ENCODE data around the gene CFAP126.
"Not testable (repeated sequence)": the region's sequence is repeated elsewhere in the genome, so short reads cannot be mapped to it uniquely, and the experiment has no call there.

CFAP126 gene

DNA sequence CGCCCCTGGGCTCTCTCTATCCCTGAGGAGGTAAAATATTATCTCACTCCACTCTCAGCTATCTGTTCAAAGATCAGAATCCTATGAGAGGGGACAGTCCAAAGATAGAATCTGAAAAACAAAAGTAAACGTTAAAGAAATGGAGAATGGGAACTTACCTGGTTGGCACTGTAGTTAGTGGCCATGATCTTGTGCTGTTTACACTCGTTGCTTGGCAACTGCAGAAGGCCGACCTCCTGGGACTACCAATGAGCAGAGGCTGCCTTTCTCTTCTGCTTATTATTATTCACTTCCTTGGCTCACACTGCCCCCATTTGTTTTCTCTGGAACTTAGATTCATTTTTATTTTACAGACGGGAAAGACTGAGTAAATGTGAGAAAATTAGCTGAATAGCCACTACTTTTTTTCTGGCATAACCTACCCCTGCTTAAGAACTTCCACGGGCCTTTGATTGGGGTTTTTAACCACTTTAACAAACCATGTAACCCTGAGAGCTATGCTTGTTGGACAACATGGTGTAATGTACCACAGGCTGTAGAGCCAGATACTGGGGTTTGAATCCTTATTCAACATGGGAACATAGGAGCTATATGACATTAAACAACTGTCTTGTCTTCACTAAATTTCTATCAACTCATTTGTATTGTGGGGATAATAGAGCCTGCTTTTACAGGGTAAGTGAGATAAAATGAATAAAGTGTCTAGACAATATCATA lies at the start of gene CFAP126:
TSS of gene CFAP126 (minus strand) at position 193 of the 717 bp plus-strand sequence. CDS start at position 185, 8 bp downstream.
- H3K4me3 ChIP-seq (ENCODE audit: low read depth, low read length) = no peak within 1 kb of the TSS
- TF ChIP-seq, protein P1, sequence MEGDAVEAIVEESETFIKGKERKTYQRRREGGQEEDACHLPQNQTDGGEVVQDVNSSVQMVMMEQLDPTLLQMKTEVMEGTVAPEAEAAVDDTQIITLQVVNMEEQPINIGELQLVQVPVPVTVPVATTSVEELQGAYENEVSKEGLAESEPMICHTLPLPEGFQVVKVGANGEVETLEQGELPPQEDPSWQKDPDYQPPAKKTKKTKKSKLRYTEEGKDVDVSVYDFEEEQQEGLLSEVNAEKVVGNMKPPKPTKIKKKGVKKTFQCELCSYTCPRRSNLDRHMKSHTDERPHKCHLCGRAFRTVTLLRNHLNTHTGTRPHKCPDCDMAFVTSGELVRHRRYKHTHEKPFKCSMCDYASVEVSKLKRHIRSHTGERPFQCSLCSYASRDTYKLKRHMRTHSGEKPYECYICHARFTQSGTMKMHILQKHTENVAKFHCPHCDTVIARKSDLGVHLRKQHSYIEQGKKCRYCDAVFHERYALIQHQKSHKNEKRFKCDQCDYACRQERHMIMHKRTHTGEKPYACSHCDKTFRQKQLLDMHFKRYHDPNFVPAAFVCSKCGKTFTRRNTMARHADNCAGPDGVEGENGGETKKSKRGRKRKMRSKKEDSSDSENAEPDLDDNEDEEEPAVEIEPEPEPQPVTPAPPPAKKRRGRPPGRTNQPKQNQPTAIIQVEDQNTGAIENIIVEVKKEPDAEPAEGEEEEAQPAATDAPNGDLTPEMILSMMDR (IDR thresholded peaks at IDR 0.05; ENCODE audit: low read depth, low read length) = no peak

DNA sequence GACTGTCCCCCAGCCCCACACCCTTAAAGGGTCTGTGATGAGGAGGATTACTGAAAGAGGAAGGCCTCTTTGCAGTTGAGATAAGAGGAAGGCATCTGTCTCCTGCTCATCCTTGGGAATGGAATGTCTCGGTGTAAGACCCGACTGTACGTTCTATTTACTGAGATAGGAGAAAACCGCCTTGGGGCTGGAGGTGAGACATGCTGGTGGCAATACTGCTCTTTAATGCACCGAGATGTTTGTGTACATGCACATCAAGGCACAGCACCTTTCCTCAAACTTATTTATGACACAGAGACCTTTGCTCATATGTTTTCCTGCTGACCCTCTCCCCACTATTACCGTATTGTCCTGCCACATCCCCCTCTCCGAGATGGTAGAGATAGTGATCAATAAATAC lies 45.4 kb upstream of the CFAP126 start:
- not testable (repeated sequence) for H3K4me3 ChIP-seq (ENCODE audit: low read depth, low read length)

DNA sequence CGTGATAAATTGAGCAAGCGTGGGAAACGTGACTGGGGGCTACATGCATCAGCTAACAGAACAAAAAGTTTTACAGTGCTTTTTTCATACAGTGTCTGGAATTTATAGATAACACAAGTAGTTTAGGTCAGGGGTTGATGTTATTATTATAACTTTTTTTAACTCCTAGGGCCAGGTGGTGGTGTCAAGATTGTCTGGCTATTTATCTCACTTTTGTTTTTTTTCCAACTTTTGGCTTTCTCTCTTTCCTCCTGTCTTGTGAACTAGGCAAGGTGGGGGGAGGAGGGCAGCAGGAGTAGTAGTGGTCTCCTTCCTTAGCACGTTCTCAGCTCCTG lies 42.9 kb upstream of the CFAP126 start:
- H3K4me3 ChIP-seq (ENCODE audit: low read depth, low read length) = not testable (repeated sequence)

DNA sequence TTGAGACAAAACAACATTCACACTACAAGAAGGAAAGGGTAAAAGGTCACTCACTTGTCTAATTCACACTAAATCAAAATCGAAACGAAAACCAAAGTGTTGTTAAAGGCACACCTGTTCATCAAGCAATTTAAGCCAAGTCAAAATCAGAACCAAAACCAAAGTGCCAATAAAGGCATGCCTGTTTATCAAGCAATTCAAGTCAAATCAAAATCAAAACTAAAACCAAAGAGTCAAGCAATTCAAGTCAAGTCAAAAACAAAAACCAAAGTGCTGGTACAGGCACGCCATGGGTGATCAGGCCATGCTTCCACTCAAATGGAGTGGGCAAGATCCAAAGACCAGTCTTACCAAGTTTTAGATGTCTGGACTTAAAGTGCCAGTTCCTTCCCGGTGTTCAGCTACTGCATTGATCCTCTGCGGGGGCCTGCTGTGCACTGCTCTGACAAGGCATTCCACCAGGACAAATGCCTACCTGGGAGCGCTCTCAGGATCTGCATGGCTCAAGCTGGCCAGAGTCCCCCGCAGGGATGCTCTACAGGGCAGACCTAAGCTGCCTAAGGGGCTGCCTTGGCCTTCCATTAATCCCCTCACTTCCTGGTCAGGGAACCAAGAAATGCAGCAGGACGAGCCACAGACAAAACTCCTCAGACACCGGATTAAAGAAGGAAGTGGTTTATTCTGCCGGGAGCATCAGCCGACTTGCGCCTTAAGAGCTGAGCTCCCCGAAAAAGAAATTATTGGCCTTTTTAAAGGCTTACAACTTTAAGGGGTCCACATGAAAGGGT lies 42.4 kb upstream of the CFAP126 start:
- H3K4me3 ChIP-seq (ENCODE audit: low read depth, low read length) = not testable (repeated sequence)

DNA sequence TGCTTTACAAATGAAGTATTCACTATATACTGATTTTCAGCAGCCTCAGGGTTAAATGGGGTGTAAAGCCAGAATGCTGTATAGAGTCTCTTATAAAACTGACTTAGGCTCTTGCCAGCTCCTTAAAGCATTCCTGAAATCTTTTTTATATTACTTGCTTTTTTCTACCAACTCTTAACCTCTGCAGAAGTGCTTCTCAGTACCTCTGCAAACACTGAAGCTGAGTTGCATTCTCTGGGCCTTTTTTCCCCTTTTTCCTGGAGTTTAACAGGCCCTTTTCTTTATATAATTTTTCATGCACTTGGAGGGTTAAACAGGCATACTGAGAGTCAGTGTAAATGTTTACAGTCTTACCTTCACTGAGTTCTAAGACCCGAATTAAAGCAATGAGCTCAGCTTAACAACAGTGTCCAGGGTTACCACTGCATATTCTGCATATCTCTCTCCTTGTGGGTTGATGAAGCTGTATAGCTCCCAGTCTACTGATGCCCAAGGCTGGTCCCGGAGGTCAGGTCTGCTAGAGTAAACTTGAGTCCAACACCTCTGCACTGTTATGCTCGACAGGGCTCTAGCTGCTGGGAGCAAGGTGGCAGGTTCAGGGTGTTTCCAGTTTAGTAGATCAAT lies 40.9 kb upstream of the CFAP126 start:
- H3K4me3 ChIP-seq (ENCODE audit: low read depth, low read length) = no peak overlapping the region
- TF ChIP-seq, protein P1 (IDR thresholded peaks at IDR 0.05; ENCODE audit: low read depth, low read length) = no peak

DNA sequence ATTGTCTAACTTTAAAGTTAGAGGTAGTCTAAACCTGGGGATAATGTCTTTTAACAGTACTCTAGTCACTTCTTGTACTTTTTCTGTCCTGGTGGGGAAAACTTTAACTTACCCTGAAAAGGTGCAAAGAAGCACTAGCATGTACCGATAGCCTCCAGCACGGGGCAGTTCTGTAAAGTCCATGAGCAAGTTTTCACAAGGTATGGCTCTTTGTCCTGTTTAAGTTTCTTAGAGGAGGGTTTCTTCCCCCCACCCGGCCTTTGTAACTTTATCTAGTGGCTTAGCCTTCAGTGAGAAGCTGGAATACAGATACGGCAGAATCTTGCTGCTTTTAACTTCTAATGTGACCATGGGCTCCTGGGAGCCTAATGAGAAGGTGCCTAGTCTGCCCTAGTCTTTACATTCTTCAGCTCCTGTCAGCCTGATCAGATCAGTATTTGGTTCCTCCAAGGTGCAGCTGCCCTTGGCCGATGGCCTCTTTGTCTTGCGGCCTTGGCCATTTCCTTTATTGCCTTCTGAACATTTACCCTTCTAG lies 39.8 kb upstream of the CFAP126 start:
- TF ChIP-seq, protein P1 (IDR thresholded peaks at IDR 0.05; ENCODE audit: low read depth, low read length) = no peak
- H3K4me3 ChIP-seq (ENCODE audit: low read depth, low read length) = no peak overlapping the region

GRCh38 chr1:161406551-161406950 lies 38.9 kb upstream of the CFAP126 start:
- H3K4me3 ChIP-seq (ENCODE audit: low read depth, low read length) = not testable (repeated sequence)

GRCh38 chr1:161404051-161404597 lies 36.4 kb upstream of the CFAP126 start:
- TF ChIP-seq, protein P1 (IDR thresholded peaks at IDR 0.05; ENCODE audit: low read depth, low read length) = no peak
- H3K4me3 ChIP-seq (ENCODE audit: low read depth, low read length) = no peak overlapping the region

DNA sequence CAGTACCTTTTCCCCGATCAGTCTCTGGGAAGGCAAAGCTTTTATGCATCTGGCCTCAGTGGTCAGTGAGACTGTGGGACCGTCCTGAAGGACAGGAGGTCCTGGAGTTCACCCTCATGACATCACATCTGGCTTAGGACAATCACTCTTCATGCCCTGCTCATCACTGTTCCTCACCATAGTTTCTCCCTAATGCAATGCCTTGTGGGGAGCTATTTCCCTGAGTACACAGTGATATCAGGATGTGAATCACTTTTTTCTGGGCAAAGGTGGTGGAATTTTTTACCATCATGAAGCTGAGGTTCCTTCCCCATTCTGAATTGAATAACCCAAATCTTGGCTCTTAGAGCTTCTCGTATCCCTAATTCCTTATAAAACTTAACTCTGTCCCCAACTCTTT lies 34.8 kb upstream of the CFAP126 start:
- no peak overlapping the region for H3K4me3 ChIP-seq (ENCODE audit: low read depth, low read length)
- TF ChIP-seq, protein P1 (IDR thresholded peaks at IDR 0.05; ENCODE audit: low read depth, low read length) = no peak

All from WI38 (cell line).